DOHH2 (cell line): Measurements from ENCODE around the gene NHSL2.

Experiments
- EZH2phosphoT487 ChIP-seq: fragments of 200-600 bp; sonication (generic); IDR thresholded peaks from 2 replicates; pipeline ENCODE4 v1.6.1; 2017; ENCODE audit warnings: borderline replicate concordance, mild to moderate bottlenecking, antibody characterized with exemption, low read length, moderate library complexity, mixed read lengths
- TF ChIP-seq, protein P1 (sequence below): fragments of 200-600 bp; sonication (generic); IDR thresholded peaks from one replicate; pipeline ENCODE4 v1.5.1; 2014; ENCODE audit warnings: antibody characterized with exemption, mild to moderate bottlenecking, low read depth, low read length; ENCODE audit not compliant: poor library complexity, severe bottlenecking

DNA sequence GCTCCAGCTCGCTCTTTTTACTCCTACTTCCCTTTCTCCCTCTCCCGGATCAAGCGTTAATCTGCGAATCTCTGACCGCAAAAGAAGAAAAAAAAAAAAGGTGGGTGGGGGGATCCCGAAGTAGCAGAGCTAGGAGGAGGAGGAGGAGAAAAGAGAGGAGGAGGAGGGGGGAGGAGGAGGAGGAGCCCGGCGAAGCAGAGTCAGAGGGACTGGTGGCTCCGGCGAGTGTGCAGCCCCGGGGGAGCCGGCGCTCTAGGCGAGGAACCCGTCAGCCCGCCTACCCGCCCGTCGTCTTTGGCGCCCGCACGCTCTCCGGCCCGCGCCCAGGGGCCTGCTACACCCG lies at the start of gene NHSL2:
- TF ChIP-seq, protein P1, sequence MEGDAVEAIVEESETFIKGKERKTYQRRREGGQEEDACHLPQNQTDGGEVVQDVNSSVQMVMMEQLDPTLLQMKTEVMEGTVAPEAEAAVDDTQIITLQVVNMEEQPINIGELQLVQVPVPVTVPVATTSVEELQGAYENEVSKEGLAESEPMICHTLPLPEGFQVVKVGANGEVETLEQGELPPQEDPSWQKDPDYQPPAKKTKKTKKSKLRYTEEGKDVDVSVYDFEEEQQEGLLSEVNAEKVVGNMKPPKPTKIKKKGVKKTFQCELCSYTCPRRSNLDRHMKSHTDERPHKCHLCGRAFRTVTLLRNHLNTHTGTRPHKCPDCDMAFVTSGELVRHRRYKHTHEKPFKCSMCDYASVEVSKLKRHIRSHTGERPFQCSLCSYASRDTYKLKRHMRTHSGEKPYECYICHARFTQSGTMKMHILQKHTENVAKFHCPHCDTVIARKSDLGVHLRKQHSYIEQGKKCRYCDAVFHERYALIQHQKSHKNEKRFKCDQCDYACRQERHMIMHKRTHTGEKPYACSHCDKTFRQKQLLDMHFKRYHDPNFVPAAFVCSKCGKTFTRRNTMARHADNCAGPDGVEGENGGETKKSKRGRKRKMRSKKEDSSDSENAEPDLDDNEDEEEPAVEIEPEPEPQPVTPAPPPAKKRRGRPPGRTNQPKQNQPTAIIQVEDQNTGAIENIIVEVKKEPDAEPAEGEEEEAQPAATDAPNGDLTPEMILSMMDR, result no peak
- TF ChIP-seq EZH2phosphoT487, result no peak
